HCEC 1CT (cell line): ENCODE data around the gene KRT78.
"Not testable (repeated sequence)": the region's sequence is repeated elsewhere in the genome, so short reads cannot be mapped to it uniquely, and the experiment has no call there.

Source experiments
- DNase-seq: peaks from one replicate; pipeline ENCODE4 v3.0.0-alpha.2; 2017

KRT78 gene

GRCh38 chr12:52809166-52809565 lies 39.6 kb downstream of the KRT78 start:
- no peak for DNase-seq

GRCh38 chr12:52808573-52809160 lies 40.1 kb downstream of the KRT78 start:
- no peak for DNase-seq

GRCh38 chr12:52807544-52808470 lies 41.0 kb downstream of the KRT78 start:
- no peak for DNase-seq

- no peak for DNase-seq
These were observed 41.8 kb downstream of the KRT78 start for GRCh38 chr12:52806821-52807543.

- no peak for DNase-seq
These were observed 42.5 kb downstream of the KRT78 start for GRCh38 chr12:52806169-52806811.

GRCh38 chr12:52805739-52806138 lies 43.1 kb downstream of the KRT78 start:
- no peak for DNase-seq

- DNase-seq, result no peak
These were observed 43.8 kb downstream of the KRT78 start for GRCh38 chr12:52805000-52805399.

GRCh38 chr12:52802442-52802841 lies 46.4 kb downstream of the KRT78 start:
- DNase-seq, result no peak

- DNase-seq, result no peak
These were observed 47.0 kb downstream of the KRT78 start for GRCh38 chr12:52801773-52802172.

GRCh38 chr12:52800259-52800917 lies 48.4 kb downstream of the KRT78 start:
- DNase-seq, result no peak

- no peak for DNase-seq
These were observed 49.1 kb downstream of the KRT78 start for GRCh38 chr12:52799505-52800211.

GRCh38 chr12:52798671-52799504 lies 49.9 kb downstream of the KRT78 start:
- DNase-seq, result peak; percentile 58

- DNase-seq, result peak; percentile 83
These were observed 50.7 kb downstream of the KRT78 start for GRCh38 chr12:52798003-52798670.

- no peak for DNase-seq
These were observed 51.3 kb downstream of the KRT78 start for GRCh38 chr12:52797529-52797894.

GRCh38 chr12:52796839-52797528 lies 51.8 kb downstream of the KRT78 start:
- no peak for DNase-seq

- no peak for DNase-seq
These were observed 52.4 kb downstream of the KRT78 start for GRCh38 chr12:52796429-52796794.

- no peak for DNase-seq
These were observed 52.9 kb downstream of the KRT78 start, which contains the start of gene KRT3 for GRCh38 chr12:52795694-52796428. TSS of gene KRT3 (minus strand) at chr12:52796117. CDS start at chr12:52796042, 75 bp downstream.

GRCh38 chr12:52795332-52795674 lies 53.5 kb downstream of the KRT78 start:
- DNase-seq, result not testable (repeated sequence)
